HG03432 (cell line): ENCODE measurements around the gene EPHB3.

Source experiments
- ATAC-seq: cut with Tn5 transposase; IDR thresholded peaks from one replicate; pipeline ENCODE4 v1.9.1; 2021; ENCODE audit warnings: mild to moderate bottlenecking, moderate library complexity; ENCODE audit not compliant: unreplicated experiment

EPHB3 gene

GRCh38 chr3:184543256-184543655 is 18.3 kb upstream of the EPHB3 start:
- ATAC-seq = no peak

GRCh38 chr3:184543843-184544512 is 17.6 kb upstream of the EPHB3 start:
- peak; percentile 59 for ATAC-seq

GRCh38 chr3:184544513-184544861 is 17.1 kb upstream of the EPHB3 start:
- ATAC-seq = no peak

- ATAC-seq = no peak
Observed at GRCh38 chr3:184545769-184546168, 15.8 kb upstream of the EPHB3 start.

- no peak for ATAC-seq
Observed at GRCh38 chr3:184546252-184546651, 15.3 kb upstream of the EPHB3 start.

- no peak for ATAC-seq
Observed at GRCh38 chr3:184549796-184550577, 11.6 kb upstream of the EPHB3 start.

- no peak for ATAC-seq
Observed at GRCh38 chr3:184551103-184551502, 10.5 kb upstream of the EPHB3 start.

GRCh38 chr3:184551614-184552256 is 9.8 kb upstream of the EPHB3 start:
- no peak for ATAC-seq

GRCh38 chr3:184552296-184552695 is 9.3 kb upstream of the EPHB3 start:
- no peak for ATAC-seq

GRCh38 chr3:184552863-184553262 is 8.7 kb upstream of the EPHB3 start:
- no peak for ATAC-seq

GRCh38 chr3:184553385-184553784 is 8.2 kb upstream of the EPHB3 start:
- ATAC-seq = no peak

GRCh38 chr3:184554461-184554860 is 7.1 kb upstream of the EPHB3 start:
- no peak for ATAC-seq

GRCh38 chr3:184556582-184557347 is 4.8 kb upstream of the EPHB3 start:
- no peak for ATAC-seq

- ATAC-seq = no peak
Observed at GRCh38 chr3:184557348-184557950, 4.1 kb upstream of the EPHB3 start.

- ATAC-seq = no peak
Observed at GRCh38 chr3:184558726-184559125, 2.9 kb upstream of the EPHB3 start.

- no peak for ATAC-seq
Observed at GRCh38 chr3:184559336-184559735, 2.2 kb upstream of the EPHB3 start.

- ATAC-seq = no peak
Observed at GRCh38 chr3:184560531-184560930, 1.1 kb upstream of the EPHB3 start.

- no peak for ATAC-seq
Observed at GRCh38 chr3:184561913-184562877, 610 bp downstream of the EPHB3 start.

GRCh38 chr3:184562878-184563560 is 1.4 kb downstream of the EPHB3 start:
- no peak for ATAC-seq
